ENCODE results near the gene ACAP3.
"Not testable (repeated sequence)": the region's sequence is repeated elsewhere in the genome, so short reads cannot be mapped to it uniquely, and the experiment has no call there.

ACAP3 gene

DNA sequence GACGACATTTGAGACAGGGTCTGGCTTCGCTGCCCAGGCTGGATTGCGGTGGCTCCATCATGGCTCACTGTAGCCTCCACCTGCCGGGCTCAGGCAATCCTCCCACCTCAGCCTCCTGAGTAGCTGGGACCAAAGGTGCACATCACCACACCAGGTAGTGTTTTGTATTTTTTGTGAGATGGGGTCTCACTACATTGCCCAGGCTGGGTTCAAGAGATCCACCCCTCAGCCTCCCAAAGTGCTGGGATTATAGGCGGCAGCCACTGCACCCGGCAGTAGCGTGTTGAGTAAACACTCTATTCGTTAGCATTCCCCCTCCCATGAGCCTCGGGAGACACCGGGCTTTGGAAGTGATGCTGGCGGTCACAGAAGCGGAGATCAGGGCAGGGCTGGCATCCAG is 54.4 kb downstream of the ACAP3 start:
- H3K4me3 Mint-ChIP-seq = no peak overlapping the region
- no peak overlapping the region for H3K27ac Mint-ChIP-seq
- no peaks in the 10 kb centered on the region for H3K27me3 Mint-ChIP-seq
- H3K4me1 Mint-ChIP-seq (ENCODE audit: low read depth) = peaks cover 16% of the 10 kb centered on the region
- H3K36me3 Mint-ChIP-seq = no peaks in the 10 kb centered on the region
- no peaks in the 10 kb centered on the region for H3K9me3 Mint-ChIP-seq (ENCODE audit: low read depth)

DNA sequence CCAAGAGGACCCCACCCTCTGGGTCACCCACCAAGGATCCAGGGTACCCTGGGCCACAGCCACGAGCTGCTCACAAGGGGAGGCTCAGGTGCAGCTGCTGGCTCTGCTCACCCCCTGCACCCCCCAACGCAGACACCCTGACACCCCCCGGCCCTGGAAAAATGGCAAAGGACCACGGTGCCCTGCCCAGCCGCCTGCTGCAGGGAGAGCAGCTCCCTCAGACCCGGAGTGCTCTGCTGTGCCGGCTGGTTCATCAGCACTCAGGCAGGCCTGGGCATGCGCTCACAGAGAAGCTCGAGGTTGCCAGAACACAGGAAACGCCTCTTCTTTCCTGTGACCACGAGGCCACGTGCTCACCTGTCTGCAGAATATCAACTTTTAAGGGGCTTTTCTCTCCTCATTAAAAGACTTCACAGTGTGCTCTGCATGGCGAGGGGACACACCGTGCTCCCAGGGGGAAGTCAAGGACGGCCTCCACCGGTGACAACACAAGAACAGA is 56.9 kb downstream of the ACAP3 start:
- Mint-ChIP-seq H3K27me3 (no peaks in the 10 kb centered on the region), H3K9me3 (ENCODE audit: low read depth) (no peaks in the 10 kb centered on the region), H3K4me3 (peak overlapping the region; percentile 61), H3K27ac (peak overlapping the region; percentile 94), H3K4me1 (ENCODE audit: low read depth) (peaks cover 13% of the 10 kb centered on the region), H3K36me3 (no peaks in the 10 kb centered on the region)

DNA sequence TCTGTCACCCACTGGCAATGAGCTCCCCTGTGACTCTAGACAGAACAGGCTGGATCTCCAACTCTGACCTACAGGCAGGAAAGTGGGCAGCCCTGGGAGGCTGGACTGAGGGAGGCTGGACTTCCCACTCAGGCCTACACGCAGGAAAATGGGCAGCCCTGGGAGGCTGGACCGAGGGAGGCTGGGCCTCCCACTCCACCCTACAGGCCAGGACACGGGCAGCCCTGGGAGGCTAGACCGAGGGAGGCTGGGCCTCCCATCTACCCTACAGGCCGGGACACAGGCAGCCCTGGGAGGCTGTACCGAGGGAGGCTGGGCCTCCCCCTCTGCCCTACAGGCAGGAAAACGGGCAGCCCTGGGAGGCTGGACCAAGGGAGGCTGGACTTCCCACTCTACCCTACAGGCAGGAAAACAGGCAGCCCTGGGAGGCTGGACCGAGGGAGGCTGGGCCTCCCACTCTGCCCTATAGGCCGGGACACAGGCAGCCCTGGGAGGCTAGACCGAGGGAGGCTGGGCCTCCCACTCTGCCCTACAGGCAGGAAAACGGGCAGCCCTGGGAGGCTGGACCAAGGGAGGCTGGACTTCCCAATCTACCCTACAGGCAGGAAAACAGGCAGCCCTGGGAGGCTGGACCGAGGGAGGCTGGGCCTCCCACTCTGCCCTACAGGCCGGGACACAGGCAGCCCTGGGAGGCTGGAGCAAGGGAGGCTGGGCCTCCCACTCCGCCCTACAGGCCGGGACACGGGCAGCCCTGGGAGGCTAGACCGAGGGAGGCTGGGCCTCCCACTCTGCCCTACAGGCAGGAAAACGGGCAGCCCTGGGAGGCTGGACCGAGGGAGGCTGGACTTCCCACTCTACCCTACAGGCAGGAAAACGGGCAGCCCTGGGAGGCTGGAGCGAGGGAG is 59.5 kb downstream of the ACAP3 start:
- not testable (repeated sequence) for H3K9me3 Mint-ChIP-seq (ENCODE audit: low read depth); H3K36me3 Mint-ChIP-seq; H3K4me3 Mint-ChIP-seq; H3K27ac Mint-ChIP-seq; H3K27me3 Mint-ChIP-seq
- H3K4me1 Mint-ChIP-seq (ENCODE audit: low read depth) = peaks cover 13% of the 10 kb centered on the region

DNA sequence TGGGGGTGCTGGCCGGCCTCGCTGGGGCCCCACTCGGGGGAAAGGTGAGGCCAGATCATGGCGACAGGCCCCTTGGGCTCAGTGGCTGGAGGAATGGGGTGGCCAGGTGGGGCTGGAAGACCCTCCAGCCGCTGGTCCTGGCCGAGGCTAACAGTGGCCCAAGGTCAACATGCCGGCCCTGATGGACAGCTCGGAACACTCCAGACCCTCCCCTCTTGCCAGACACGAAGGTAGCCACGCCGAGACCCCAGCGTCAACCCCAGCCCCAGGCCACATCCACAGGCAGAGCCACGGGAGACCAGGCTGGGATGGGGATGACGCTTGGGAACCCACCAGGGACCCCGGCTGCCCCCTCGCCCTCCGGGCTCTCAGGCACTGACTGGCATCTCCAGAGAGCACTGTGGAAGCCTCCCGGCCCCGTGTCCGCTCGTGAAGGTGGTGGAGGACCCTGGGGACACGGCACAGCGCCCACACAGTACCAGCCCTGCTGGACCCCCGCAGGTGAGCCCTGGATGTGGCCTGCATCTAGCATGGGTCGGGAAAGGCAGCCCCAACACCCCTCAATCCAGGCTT is 60.3 kb downstream of the ACAP3 start:
- H3K4me1 Mint-ChIP-seq (ENCODE audit: low read depth) = peaks cover 12% of the 10 kb centered on the region
- no peaks in the 10 kb centered on the region for H3K27me3 Mint-ChIP-seq
- H3K4me3 Mint-ChIP-seq = no peak overlapping the region
- no peak overlapping the region for H3K27ac Mint-ChIP-seq
- H3K36me3 Mint-ChIP-seq = no peaks in the 10 kb centered on the region
- no peaks in the 10 kb centered on the region for H3K9me3 Mint-ChIP-seq (ENCODE audit: low read depth)

- H3K36me3 Mint-ChIP-seq = no peaks in the 10 kb centered on the region
- H3K9me3 Mint-ChIP-seq (ENCODE audit: low read depth) = no peaks in the 10 kb centered on the region
- H3K27ac Mint-ChIP-seq = no peak within 1 kb of the TSS
- H3K27me3 Mint-ChIP-seq = no peaks in the 10 kb centered on the region
- no peak within 1 kb of the TSS for H3K4me3 Mint-ChIP-seq
- H3K4me1 Mint-ChIP-seq (ENCODE audit: low read depth) = peaks cover 12% of the 10 kb centered on the region
These were observed 61.0 kb downstream of the ACAP3 start, which contains the start of gene C1QTNF12 for GRCh38 chr1:1246577-1247340. Gene C1QTNF12 (minus strand): TSS chr1:1246722. CDS start chr1:1246690, 32 bp downstream.

DNA sequence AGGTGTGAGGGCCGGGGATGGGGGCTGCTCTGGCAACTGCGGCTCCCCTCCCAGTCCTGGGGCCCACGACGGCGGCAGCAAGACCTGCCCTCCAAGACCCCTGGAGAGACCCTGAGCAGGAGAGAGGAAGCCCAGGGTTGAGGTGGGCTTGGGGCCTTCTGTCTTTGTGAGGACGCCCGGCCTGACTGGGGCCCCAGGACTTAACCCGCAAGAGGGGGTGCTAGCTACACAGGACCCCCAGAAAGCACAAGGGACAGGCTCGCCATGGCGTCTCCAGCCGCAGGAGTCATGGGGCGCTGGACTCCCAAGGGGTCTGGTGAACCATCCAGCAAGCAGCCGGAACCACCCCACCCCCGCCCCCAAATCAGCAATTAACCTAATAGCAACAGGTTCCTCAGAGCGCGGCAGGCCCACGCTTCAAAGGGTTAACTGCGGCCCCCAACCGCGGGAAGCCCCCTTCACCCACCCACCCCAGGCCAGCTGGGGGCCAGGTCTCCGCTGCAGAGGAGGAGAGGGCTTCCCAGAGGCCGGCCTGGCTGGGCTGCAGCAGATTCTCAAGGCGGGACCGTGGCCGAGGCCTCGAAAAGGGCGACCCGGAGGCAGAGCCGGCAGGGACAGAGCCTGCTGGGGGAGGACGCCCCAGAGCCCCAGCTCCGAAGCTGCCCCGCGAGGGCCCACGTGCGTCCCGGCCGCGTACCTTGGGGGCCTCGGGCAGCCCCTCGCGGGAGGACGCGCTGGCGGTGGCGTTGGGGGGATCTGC is 61.7 kb downstream of the ACAP3 start:
- no peak overlapping the region for H3K27ac Mint-ChIP-seq
- H3K9me3 Mint-ChIP-seq (ENCODE audit: low read depth) = no peaks in the 10 kb centered on the region
- H3K36me3 Mint-ChIP-seq = no peaks in the 10 kb centered on the region
- no peaks in the 10 kb centered on the region for H3K27me3 Mint-ChIP-seq
- peaks cover 10% of the 10 kb centered on the region for H3K4me1 Mint-ChIP-seq (ENCODE audit: low read depth)
- no peak overlapping the region for H3K4me3 Mint-ChIP-seq

- Mint-ChIP-seq H3K27me3 (no peaks in the 10 kb centered on the region), H3K4me1 (ENCODE audit: low read depth) (peaks cover 7% of the 10 kb centered on the region), H3K4me3 (no peak overlapping the region), H3K27ac (no peak overlapping the region), H3K36me3 (no peaks in the 10 kb centered on the region), H3K9me3 (ENCODE audit: low read depth) (no peaks in the 10 kb centered on the region)
These were observed 62.4 kb downstream of the ACAP3 start for GRCh38 chr1:1245178-1245816.

- Mint-ChIP-seq H3K4me1 (ENCODE audit: low read depth) (no peaks in the 10 kb centered on the region), H3K27ac (no peak overlapping the region), H3K4me3 (no peak overlapping the region), H3K9me3 (ENCODE audit: low read depth) (no peaks in the 10 kb centered on the region), H3K36me3 (no peaks in the 10 kb centered on the region), H3K27me3 (no peaks in the 10 kb centered on the region)
These were observed 63.4 kb downstream of the ACAP3 start for GRCh38 chr1:1244192-1244811.

- H3K27ac Mint-ChIP-seq = no peak overlapping the region
- no peaks in the 10 kb centered on the region for H3K36me3 Mint-ChIP-seq
- no peaks in the 10 kb centered on the region for H3K4me1 Mint-ChIP-seq (ENCODE audit: low read depth)
- no peak overlapping the region for H3K4me3 Mint-ChIP-seq
- H3K9me3 Mint-ChIP-seq (ENCODE audit: low read depth) = no peaks in the 10 kb centered on the region
- no peaks in the 10 kb centered on the region for H3K27me3 Mint-ChIP-seq
These were observed 63.9 kb downstream of the ACAP3 start for GRCh38 chr1:1243807-1244191.

DNA sequence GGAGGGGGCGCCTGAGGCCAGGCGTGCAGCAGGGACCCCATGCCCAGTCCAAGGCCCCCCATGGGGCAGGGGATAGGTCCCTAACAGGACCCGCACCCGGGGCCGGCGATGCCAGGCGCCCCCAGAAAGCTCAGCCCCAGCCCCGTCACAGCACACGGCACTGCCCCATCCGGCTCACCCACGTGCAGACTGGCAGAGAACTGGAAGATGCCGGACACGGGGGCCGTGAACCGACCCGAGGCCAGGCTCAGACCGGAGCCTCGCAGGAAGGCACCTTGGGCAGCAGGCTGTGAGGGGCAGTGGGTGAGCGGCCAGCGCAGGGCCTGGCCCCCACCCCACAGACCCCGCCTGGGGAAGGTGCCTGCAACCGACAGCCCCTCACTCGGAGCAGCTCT is 64.5 kb downstream of the ACAP3 start:
- Mint-ChIP-seq H3K4me3 (no peak overlapping the region), H3K4me1 (ENCODE audit: low read depth) (no peaks in the 10 kb centered on the region), H3K27ac (no peak overlapping the region), H3K27me3 (no peaks in the 10 kb centered on the region), H3K9me3 (ENCODE audit: low read depth) (no peaks in the 10 kb centered on the region), H3K36me3 (no peaks in the 10 kb centered on the region)

GRCh38 chr1:1242461-1243265 is 65.1 kb downstream of the ACAP3 start:
- H3K4me1 Mint-ChIP-seq (ENCODE audit: low read depth) = no peaks in the 10 kb centered on the region
- no peak overlapping the region for H3K4me3 Mint-ChIP-seq
- no peaks in the 10 kb centered on the region for H3K36me3 Mint-ChIP-seq
- no peaks in the 10 kb centered on the region for H3K27me3 Mint-ChIP-seq
- no peak overlapping the region for H3K27ac Mint-ChIP-seq
- H3K9me3 Mint-ChIP-seq (ENCODE audit: low read depth) = no peaks in the 10 kb centered on the region

All from activated naive CD8-positive, alpha-beta T cell (primary cell).